Measurements from ENCODE around the gene CRYGB.

CRYGB gene, protein sequence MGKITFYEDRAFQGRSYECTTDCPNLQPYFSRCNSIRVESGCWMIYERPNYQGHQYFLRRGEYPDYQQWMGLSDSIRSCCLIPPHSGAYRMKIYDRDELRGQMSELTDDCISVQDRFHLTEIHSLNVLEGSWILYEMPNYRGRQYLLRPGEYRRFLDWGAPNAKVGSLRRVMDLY

DNA sequence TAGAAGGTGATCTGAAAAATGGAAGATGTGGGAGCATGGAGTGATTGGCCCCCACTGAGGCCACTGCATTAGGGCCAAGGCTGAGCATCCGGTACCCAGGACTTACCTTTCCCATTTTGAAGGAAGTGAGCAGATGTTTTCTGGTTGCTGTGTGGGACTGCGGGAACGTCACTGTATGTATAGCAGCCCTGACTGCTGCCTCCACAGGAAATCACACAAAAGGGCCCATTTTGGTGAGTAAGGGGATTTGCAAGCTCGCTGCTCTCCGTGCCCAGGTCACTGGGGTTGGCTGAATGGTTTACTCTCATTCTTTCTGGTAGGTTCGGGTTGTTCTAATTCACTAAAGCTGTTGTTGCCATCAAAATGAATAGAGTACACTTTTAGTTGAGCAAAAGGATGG, at the start of gene CRYGB:
Gene CRYGB, minus strand, starts transcription at position 153 of the 400 bp plus-strand sequence. Its CDS starts 38 bp downstream, at position 115.
- no peak for DNase-seq (ENCODE audit: low read depth)

DNA sequence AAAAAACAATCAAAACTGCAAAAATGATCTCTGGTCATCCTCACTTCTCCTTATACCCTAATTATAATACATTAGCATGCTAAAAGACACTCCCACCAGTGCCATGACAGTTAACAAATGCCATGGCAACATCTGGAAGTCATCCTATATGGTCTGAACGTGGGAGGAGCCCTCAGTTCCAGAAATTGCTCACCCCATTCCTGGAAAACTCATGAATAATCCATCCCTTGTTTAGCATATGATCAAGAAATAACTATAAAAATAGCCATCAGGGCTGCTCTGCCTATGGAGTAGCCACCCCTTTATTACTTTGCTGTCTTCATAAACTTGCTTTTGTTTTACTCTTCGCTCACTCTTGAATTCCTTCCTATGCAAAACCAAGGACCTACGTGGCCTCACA, 49.6 kb upstream of the CRYGB start:
- DNase-seq (ENCODE audit: low read depth): no peak

DNA sequence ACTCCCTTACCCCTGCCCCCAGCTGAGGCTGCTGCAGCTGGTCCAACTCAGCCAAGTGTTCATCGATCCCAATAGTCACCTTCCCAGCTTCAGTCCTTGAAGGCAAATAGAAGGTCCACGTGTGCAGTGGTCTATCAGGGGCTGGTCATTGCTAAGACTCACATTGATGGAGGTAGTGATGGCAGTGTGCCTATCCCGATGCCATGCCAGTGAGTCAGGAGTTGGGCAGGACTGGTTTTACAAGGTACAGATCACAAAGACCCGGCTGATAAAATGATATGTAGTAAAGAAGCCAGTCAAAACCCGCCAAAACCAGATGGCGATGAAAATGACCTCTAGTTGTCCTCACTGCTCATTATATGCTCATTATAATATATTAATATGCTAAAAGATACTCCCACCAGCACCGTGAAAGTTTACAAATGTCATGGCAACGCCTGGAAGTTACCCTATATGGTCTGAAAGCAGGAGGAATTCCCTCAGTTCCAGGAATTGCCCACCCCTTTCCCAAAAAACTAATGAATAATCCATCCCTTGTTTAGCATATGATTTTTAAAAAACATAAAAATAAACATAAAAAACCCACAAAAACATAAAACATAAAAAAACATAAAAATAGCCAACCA, 46.8 kb upstream of the CRYGB start:
- no peak for DNase-seq (ENCODE audit: low read depth)

DNA sequence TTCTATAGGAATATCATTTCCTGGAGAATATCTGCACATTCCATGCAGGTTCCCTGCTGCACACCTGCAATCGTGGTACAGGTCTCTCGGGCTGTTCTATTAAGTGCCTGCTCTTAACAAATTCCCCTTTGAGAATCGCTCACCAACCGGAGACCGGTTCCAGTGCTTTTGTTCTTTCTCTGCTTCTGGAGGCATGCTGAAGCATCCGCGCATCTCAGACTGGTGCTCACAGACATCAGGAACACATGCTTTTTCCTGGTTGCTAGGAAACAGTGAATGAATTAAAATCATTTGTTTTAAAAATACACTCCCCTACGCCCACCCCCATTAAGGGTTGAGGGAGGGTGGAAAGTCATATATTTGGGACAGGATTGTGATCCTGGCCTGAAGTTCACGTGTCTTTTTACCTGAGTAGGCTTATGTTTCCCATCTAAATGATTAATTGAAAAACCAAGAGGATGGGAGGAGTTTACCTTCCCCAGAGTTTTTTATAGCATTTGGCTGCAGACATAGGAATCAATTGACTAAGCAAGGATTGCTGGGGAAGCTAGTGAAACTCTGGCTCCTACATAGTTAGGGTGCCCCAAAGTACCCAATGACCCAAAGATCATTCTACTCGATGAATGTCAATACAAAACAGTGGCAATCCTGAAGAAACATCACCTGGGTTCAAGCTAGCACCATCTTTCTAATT, 44.0 kb upstream of the CRYGB start, which contains the start of gene C2orf80:
Gene C2orf80, minus strand, starts transcription at position 221 of the 694 bp plus-strand sequence. CDS start 3,044 bp downstream, outside the sequence.
- DNase-seq (ENCODE audit: low read depth): no peak

DNA sequence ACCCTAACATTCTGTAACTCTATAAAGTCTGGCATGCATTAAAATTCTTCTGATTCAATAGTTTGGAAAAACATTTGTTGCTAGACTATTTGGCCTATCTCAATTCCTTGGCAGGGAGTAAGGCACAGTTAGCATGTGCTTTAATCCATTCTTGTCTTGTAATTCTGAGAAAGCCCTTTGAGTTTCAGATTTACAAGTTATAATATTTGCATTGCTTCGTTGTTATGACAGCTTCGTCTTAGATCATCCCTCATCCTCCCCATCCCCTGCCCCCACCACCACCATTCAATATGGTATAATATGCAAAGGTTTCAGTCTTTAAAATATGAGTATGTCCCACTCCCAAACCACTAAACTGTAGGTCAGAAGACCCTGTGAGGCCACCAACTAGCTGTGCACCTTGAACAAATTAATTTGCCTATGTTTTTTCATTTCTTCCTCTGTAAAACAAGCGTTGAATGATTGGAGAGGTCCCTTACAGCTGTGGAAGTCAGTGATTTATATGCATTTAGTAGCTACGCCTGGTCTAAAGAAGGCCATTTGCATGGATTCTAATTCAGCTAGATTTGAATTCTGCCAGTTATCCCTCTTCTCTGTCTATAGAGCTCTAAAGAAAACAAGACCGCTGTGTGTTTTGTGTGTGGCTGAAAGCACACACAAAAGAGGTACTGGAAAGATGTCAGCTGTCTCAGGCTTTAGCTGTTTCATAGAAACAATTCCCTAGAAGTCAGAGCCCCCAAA, 43.3 kb upstream of the CRYGB start:
- no peak for DNase-seq (ENCODE audit: low read depth)

DNA sequence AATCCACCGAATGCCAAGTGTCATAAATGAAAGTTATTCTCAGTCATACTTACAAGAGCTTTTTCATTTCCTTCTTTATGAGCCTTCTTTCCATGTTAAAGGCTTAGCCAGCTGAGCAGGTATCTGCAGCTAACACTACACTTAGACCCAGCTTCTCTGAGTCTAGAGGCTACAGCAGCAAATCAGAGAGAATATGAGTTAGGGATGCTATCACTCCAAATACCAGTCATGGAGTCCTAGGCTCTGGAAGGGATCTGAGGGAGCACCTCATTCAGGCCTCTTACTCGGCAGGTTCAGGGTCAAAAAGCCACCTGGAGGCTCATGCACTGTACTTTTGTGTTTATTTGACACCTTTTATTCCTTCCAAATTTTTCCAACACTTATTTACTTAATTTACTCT, 40.9 kb upstream of the CRYGB start:
- no peak for DNase-seq (ENCODE audit: low read depth)

DNA sequence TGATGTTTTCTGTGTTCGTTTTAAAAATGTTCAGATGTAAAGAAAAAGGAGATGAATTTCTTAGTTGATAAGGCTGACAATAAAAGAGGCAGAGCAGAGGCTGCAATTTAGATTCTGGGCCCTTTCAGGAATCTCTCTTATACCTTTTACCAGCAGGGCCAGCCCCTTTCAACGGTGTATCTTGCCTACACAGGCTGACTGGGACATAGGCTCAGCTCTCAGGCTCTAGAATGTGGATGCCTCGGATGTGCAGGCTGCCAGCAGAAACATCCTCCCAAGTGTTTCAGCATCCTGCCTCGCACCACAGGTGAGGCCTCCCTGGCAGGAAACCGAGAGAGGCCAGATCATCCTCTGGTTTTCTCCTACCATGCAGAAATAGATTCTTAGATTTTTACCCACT, 40.5 kb upstream of the CRYGB start:
- DNase-seq (ENCODE audit: low read depth): no peak

DNA sequence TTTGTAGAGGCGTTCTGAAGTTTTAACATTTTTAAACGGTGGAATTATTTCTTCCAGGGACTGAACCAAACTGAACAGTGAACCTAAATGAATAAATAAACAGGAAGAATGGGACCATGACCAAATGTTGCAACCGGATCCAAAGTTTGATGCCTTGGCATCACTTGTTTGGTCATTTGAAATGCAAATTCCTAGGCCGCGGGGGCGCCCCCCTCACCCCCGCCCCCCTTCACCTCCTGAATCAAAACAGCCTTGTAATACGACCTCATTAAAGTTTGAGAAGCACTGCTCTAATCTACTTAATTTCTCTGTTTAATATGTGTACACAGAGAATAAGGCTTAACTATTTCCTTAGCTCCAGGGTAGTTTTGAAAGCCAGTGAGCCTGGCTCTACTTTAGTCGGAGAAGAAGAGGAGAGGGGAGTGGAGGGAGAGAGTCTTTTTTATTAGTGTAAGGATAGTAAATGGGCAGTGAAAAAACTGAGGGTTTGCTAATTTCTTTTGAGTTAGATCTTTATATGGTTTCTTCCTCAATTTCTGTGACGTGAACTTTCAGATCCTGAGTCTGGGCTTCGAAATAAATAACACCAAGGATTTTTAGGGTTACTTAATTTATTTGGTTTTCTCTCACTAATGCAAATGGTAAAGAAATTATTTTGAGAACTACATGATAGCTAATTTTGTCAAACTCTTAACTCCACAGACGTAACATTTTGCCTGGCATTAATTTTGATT, 38.2 kb upstream of the CRYGB start:
- DNase-seq (ENCODE audit: low read depth): no peak

DNA sequence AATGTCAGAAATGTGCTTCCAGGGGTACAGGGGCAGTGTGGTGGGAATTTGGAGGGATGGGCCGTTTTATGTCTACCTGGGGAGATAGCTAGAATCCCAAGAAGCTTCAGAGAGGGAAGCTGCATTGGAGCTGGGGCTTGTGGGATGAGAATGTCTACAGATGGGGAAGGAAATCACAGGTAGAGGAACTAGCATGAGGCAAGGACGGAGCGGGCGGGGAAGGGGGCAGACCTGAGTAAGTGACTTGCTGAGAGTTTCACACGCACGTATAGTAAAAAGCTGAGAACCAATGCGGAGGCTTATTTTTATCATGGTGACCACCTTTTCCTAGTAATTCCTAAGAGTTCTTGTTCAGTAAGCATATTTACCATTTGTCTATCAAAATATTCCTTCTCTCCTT, 37.6 kb upstream of the CRYGB start:
- no peak for DNase-seq (ENCODE audit: low read depth)

DNA sequence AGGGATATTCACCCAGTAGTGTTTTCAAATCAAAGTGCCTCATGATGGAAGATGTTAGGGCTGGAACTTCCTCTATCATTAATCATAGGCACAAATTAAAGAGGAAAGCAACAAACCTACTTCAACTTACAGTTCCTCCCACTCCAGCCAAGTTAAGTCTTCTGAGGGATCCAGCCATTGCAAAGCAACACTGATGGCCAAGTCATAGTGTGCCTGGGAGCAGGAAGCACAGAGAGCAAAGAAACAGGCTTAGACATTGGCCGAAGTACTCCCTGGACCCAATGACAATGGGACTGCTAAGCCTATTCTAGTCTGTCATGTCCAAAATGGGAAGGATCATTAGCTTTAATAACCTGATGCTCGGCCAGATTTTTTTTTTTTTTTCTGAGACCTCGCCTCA, 36.9 kb upstream of the CRYGB start:
- DNase-seq (ENCODE audit: low read depth): no peak

DNA sequence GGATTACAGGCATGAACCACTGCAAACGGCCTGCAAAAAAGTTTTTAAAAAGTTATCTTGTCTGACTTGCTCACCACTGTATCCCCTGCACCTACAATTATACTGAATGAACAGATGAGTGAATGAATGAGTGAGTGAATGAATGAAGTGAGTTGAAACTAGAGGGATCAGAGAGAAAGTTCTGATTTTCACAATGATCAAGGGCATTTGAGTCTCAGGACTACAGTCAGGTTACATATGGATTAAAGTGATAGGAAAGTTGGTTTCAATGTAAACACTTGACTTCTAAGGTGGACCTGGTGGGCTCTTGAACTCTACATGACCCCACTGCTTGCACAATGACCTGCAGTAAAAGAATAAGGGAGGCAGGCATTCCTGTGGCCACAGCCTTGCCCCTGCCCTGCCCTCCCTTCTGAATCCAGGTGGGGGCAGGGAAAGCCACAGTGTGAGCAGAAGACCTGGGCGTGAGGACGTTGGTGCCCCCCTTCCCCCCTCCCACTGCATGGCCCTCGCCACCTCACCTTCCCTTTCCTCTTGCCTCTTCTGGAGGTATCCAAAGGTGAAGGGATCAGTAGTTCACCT, 33.2 kb upstream of the CRYGB start:
- no peak for DNase-seq (ENCODE audit: low read depth)

DNA sequence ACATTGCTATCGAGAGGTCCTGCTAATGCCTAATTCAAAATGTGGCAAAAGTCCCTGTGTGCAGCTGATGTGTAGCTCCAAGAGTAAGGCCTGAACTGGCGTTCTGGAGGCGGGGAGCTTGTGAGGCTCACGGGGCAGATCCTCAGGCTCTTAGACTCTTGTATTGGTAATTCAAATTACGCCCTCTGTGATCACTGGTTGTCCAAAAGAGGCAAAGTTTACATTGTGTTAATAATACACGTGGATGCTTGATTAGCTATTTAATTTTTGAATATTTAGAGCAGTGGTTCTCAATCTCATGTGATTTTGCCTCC, 29.8 kb upstream of the CRYGB start:
- DNase-seq (ENCODE audit: low read depth): no peak

DNA sequence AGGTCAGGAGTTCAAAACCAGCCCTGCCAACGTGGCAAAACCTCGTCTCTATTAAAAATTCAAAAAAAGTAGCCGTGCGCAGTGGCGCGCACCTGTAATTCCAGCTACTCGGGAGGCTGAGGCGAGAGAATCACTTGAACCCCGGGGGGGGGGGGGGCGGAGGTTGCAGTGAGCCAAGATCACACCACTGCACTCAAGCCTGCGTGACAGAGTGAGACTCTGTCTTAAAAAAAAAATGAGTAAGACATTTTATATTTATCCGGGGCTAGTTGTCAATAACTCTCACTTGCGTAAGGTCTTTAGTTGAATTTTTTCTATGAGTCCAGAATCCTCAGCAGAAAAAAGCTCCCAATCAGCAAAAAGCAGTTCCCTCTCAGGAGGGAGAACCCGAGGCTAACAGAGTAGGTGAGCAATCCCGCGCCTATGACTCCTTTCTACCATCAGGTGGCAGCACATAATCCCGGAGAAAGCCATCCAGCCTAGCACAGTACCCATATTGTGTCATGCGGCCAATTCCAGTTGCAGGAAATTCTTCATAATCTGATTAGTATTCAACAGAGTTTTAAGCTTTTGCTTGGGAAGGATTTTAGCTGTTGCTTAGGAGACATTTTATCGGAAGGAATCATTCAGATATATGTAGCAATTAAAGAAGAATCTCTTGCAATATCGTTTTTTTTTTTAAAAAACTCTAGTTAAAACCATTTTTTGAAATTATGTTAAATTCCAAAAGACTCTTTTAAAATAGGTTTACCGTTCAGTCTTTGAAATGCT, 29.3 kb upstream of the CRYGB start:
- peak; percentile 79 for DNase-seq (ENCODE audit: low read depth)

DNA sequence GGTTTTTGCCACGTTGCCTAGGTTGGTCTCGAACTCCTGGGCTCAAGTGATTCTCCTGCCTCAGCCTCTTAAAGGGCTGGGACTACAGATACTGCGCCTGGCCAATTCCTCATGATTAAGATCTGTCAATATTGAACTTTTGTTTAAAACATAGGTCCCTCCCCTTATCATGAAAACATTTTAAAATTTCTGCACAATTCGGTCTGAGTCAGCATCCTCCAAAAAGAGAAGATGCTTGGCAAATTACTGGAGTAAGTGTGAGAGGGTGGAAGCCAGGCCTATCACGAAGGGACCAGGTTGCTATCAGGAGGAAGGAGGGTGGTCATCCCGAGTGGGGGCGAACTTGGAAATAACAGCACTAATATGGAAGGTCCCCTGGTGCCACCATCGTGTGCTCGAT, 28.2 kb upstream of the CRYGB start:
- DNase-seq (ENCODE audit: low read depth): no peak

DNA sequence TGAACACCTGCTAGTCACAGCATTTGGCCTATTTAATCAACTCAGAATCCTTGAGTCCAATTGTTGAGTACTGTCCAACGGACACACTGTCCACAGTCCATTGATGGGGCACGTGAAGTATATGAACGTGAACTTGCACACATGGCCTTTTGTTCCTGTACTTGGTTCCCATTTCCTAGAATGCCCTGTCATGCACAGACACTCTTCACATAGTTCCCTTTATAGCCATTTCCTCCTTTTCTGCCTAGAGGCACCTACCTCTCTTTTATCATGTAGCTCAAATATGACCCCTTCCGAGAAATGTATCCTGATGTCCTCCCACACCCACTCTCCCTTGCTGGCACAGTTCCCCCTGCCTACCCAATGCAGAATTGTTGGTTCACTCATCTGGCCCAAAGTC, 26.2 kb upstream of the CRYGB start:
- DNase-seq (ENCODE audit: low read depth): no peak

DNA sequence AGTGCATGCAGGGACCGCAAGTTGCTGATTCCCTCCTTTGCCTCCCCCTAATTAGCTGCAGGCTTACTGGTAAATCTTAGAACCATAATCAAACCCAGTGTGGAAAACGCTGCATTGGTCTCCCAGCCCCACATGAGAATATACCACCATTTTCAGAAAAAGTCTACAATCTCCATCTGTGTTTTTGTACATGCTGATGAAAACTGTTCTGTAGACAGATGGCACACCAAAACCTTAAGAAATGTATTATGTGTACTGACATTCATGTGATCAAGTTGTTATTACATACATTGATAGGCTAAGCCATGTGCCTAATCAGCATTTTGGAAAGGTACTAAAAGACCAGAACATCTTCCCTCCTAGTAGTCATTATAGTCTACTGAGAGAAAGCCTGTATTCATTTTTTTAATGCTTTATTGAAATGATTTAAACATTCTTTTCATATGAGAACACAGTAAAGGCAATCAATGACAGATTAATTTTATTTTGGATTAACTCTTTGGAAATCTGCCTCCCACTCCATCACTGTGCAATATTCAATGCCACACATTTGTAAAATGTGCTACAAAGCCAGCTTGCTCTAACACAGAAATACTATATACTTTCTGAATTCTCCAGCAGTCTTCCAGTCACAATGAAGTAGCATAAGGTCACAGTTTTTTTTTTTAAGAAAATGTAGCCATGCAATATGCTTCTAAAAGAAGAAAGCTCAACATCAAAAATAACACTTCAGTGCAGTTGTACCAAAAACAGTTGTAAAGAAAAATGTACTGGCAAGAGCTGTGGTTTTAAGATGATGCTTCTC, 19.2 kb upstream of the CRYGB start:
- DNase-seq (ENCODE audit: low read depth): no peak

DNA sequence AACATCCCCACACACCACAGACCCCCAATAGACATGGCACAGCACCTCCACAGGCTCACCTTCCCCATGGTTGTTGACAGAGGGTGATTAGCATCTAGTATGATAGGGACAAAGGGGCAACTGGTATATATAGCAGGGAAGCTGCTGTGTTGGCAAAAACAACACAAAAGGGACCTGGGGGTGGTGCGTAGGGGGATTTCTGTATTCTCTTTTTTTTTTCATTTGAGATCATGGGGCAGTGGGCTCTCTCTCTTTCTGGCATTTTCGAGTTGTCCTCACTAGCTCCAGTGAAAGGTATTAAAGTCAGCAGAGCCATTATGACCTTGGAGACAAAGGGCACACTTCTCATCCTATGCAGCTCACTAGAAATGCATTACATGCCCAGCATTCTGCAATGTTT, 17.5 kb upstream of the CRYGB start, which contains the start of gene CRYGA:
Gene CRYGA, minus strand, starts transcription at position 101 of the 400 bp plus-strand sequence. Its CDS starts 33 bp downstream, at position 68.
- no peak for DNase-seq (ENCODE audit: low read depth)

DNA sequence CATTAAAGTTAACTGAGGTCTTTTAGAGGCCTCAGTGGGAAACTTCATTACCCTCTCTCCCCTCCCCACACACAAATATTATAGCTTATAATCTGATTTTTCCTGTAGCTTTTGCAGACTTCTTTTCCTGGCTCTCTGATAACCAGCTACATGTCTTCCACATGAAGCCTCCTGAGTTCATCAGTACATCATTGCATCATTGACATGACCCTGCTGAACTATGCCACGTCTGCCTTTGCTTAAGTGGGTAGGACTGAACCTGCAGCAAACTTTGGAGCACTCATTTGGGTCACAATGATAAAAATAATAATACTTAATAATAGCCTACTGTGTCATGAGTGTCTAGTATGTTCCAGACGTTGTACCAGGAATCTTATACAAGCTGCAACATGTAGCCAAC, 10.5 kb upstream of the CRYGB start:
- DNase-seq (ENCODE audit: low read depth): no peak

DNA sequence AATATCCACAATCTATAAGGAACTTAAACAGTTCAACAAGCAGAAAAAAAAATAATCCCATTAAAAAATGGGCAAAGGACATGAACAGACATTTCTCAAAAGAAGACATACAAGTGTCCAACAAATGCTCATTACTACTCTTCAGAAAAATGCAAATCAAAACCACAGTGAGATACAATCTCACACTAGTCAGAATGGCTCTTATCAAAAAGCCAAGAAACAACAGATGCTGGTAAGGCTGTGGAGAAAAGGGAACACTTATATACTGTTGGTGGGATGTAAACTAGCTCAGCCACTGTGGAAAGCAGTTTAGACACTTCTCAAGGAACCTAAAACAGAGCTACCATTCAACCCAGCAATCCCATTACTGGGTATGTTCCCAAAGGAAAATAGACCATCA, 7.2 kb upstream of the CRYGB start:
- DNase-seq (ENCODE audit: low read depth): peak; percentile 9

DNA sequence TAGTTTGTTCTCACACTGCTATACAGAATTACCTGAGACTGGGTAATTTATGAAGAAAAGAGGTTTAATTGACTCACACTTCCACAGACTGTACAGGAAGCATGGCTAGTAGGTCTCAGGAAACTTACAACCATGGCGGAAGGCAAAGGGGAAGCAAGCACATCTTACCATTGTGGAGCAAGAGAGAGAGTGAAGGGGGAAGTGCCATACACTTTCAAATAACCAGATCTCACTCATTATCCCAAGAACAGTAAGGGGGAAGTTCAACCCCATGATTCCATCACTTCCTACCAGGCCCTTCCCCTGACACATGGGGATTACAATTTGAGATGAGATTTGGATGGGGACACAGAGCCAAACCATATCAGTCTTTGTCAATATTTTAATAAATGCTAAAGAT, 5.0 kb upstream of the CRYGB start:
- DNase-seq (ENCODE audit: low read depth): no peak

Data from EH (cell line).